ENCODE data around the gene HBZ. TPM values are rescaled to one million over a fixed set of nuclear protein-coding genes. Genes with fewer than 3 reads are reported as not detected.

Gene HBZ
- total RNA-seq, 1 donor from 2014 or later: 1.0 TPM

DNA sequence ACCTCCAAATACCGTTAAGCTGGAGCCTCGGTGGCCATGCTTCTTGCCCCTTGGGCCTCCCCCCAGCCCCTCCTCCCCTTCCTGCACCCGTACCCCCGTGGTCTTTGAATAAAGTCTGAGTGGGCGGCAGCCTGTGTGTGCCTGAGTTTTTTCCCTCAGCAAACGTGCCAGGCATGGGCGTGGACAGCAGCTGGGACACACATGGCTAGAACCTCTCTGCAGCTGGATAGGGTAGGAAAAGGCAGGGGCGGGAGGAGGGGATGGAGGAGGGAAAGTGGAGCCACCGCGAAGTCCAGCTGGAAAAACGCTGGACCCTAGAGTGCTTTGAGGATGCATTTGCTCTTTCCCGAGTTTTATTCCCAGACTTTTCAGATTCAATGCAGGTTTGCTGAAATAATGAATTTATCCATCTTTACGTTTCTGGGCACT, 25.0 kb downstream of the HBZ start:
- Histone ChIP-seq H3K27ac (ENCODE audit: low read depth, low read length) (no peak overlapping the region), H3K9ac (ENCODE audit: low read depth in 1 of 3, low read length in 3 of 3) (no peak overlapping the region), H3K4me1 (ENCODE audit: control insufficient read depth in 3 of 3, insufficient read depth in 3 of 3, low read length in 3 of 3) (peaks cover 8 to 11% (median 10%) of the 10 kb centered on the region in 3 donors), H3K9me3 (ENCODE audit: control insufficient read depth in 3 of 3, low read length in 3 of 3) (no peaks in the 10 kb centered on the region), H3K27me3 (ENCODE audit: control insufficient read depth in 3 of 3, insufficient read depth in 3 of 3, low read length in 3 of 3) (peaks cover 43 to 52% (median 49%) of the 10 kb centered on the region in 3 donors), H3K36me3 (ENCODE audit: control insufficient read depth in 3 of 3, insufficient read depth in 3 of 3, low read length in 3 of 3) (no peaks in the 10 kb centered on the region), H3K4me3 (ENCODE audit: low read length in 3 of 3) (no peak overlapping the region)

DNA sequence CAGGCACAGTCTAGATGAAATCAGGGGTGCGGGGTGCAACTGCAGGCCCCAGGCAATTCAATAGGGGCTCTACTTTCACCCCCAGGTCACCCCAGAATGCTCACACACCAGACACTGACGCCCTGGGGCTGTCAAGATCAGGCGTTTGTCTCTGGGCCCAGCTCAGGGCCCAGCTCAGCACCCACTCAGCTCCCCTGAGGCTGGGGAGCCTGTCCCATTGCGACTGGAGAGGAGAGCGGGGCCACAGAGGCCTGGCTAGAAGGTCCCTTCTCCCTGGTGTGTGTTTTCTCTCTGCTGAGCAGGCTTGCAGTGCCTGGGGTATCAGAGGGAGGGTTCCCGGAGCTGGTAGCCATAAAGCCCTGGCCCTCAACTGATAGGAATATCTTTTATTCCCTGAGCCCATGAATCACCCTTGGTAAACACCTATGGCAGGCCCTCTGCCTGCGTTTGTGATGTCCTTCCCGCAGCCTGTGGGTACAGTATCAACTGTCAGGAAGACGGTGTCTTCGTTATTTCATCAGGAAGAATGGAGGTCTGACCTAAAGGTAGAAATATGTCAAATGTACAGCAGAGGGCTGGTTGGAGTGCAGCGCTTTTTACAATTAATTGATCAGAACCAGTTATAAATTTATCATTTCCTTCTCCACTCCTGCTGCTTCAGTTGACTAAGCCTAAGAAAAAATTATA, 25.7 kb downstream of the HBZ start:
- Histone ChIP-seq H3K9ac (ENCODE audit: low read depth in 1 of 3, low read length in 3 of 3) (no peak overlapping the region), H3K27me3 (ENCODE audit: control insufficient read depth in 3 of 3, insufficient read depth in 3 of 3, low read length in 3 of 3) (peaks cover 43 to 52% (median 49%) of the 10 kb centered on the region in 3 donors), H3K27ac (ENCODE audit: low read depth, low read length) (no peak overlapping the region), H3K9me3 (ENCODE audit: control insufficient read depth in 3 of 3, low read length in 3 of 3) (no peaks in the 10 kb centered on the region), H3K4me1 (ENCODE audit: control insufficient read depth in 3 of 3, insufficient read depth in 3 of 3, low read length in 3 of 3) (peaks cover 8 to 11% (median 10%) of the 10 kb centered on the region in 3 donors), H3K36me3 (ENCODE audit: control insufficient read depth in 3 of 3, insufficient read depth in 3 of 3, low read length in 3 of 3) (no peaks in the 10 kb centered on the region), H3K4me3 (ENCODE audit: low read length in 3 of 3) (no peak overlapping the region)

DNA sequence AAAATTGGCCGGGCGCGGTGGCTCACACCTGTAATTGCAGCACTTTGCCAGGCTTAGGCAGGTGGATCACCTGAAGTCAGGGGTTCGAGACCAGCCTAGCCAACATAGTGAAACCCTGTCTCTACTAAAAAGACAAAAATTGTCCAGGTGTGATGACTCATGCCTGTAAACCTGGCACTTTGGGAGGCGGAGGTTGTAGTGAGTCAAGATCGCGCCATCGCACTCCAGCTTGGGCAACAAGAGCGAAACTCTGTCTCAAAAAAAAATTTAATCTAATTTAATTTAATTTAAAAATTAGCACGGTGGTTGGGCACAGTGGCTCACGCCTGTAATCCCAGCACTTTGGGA, 26.2 kb downstream of the HBZ start:
- peaks cover 43 to 49% (median 48%) of the 10 kb centered on the region in 3 donors for H3K27me3 ChIP-seq (ENCODE audit: control insufficient read depth in 3 of 3, insufficient read depth in 3 of 3, low read length in 3 of 3)
- H3K4me3 ChIP-seq (ENCODE audit: low read length in 3 of 3): no peak overlapping the region
- no peak overlapping the region for H3K27ac ChIP-seq (ENCODE audit: low read depth, low read length)
- H3K9ac ChIP-seq (ENCODE audit: low read depth in 1 of 3, low read length in 3 of 3): no peak overlapping the region
- no peaks in the 10 kb centered on the region for H3K36me3 ChIP-seq (ENCODE audit: control insufficient read depth in 3 of 3, insufficient read depth in 3 of 3, low read length in 3 of 3)
- no peaks in the 10 kb centered on the region for H3K9me3 ChIP-seq (ENCODE audit: control insufficient read depth in 3 of 3, low read length in 3 of 3)
- peaks cover 8 to 11% (median 10%) of the 10 kb centered on the region in 3 donors for H3K4me1 ChIP-seq (ENCODE audit: control insufficient read depth in 3 of 3, insufficient read depth in 3 of 3, low read length in 3 of 3)

DNA sequence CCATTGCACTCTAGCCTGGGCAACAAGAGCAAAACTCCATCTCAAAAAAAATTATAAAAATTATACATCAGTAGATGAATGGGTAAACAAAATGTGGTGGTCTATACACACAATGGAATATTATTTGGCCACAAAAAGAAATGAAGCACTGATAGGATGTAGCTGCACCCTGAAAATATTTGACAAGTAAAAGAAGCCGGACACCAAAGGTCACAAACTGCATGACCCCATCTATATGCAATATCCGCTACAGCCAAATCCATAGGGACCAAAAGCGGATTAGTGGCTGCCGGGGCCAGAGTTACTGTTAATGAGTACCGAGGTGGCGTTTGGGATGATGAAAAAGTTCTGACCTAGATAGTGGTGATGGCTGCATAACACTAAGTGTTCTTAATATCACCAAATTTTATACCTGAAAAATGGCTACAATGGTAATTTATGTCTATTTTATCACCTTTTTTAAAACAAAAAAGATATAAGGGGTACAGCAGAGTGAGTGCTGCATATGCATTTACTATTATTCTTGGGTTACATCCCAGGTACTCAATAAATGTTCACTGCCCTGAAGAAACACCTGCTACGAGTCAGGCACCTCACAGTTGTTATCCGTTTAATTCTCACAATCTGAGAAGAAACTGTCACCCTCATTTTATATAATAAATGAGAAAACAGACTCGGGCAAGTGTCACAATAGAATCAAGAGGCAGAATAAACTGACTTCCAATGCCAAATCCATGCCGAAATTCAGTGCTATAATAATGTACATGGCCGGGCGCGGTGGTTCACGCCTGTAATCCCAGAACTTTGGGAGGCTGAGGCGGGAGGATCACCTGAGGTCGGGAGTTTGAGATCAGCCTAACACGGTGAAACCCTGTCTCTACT, 27.0 kb downstream of the HBZ start:
- no peak overlapping the region for H3K9ac ChIP-seq (ENCODE audit: low read depth in 1 of 3, low read length in 3 of 3)
- peaks cover 8 to 11% (median 10%) of the 10 kb centered on the region in 3 donors for H3K4me1 ChIP-seq (ENCODE audit: control insufficient read depth in 3 of 3, insufficient read depth in 3 of 3, low read length in 3 of 3)
- H3K4me3 ChIP-seq (ENCODE audit: low read length in 3 of 3): no peak overlapping the region
- no peak overlapping the region for H3K27ac ChIP-seq (ENCODE audit: low read depth, low read length)
- H3K9me3 ChIP-seq (ENCODE audit: control insufficient read depth in 3 of 3, low read length in 3 of 3): no peaks in the 10 kb centered on the region
- no peaks in the 10 kb centered on the region for H3K36me3 ChIP-seq (ENCODE audit: control insufficient read depth in 3 of 3, insufficient read depth in 3 of 3, low read length in 3 of 3)
- peaks cover 43 to 48% (median 44%) of the 10 kb centered on the region in 3 donors for H3K27me3 ChIP-seq (ENCODE audit: control insufficient read depth in 3 of 3, insufficient read depth in 3 of 3, low read length in 3 of 3)

DNA sequence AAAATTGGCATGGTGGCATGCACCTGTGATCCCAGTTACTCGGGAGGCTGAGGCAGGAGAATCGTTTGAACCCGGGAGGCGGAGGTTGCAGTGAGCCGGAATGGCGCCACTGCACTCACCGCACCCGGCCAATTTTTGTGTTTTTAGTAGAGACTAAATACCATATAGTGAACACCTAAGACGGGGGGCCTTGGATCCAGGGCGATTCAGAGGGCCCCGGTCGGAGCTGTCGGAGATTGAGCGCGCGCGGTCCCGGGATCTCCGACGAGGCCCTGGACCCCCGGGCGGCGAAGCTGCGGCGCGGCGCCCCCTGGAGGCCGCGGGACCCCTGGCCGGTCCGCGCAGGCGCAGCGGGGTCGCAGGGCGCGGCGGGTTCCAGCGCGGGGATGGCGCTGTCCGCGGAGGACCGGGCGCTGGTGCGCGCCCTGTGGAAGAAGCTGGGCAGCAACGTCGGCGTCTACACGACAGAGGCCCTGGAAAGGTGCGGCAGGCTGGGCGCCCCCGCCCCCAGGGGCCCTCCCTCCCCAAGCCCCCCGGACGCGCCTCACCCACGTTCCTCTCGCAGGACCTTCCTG, 27.7 kb downstream of the HBZ start, which contains the start of gene HBQ1:
Gene HBQ1 (plus strand): TSS at position 359 of the 575 bp plus-strand sequence. CDS start 28 bp downstream, at position 387.
- H3K9me3 ChIP-seq (ENCODE audit: control insufficient read depth in 3 of 3, low read length in 3 of 3): no peaks in the 10 kb centered on the region
- peak within 1 kb of the TSS in 1 of 3 donors; percentile 45 for H3K9ac ChIP-seq (ENCODE audit: low read depth in 1 of 3, low read length in 3 of 3)
- H3K4me1 ChIP-seq (ENCODE audit: control insufficient read depth in 3 of 3, insufficient read depth in 3 of 3, low read length in 3 of 3): peaks cover 8 to 11% (median 10%) of the 10 kb centered on the region in 3 donors
- H3K27me3 ChIP-seq (ENCODE audit: control insufficient read depth in 3 of 3, insufficient read depth in 3 of 3, low read length in 3 of 3): peaks cover 38 to 41% (median 40%) of the 10 kb centered on the region in 3 donors
- peak within 1 kb of the TSS in 2 of 3 donors; percentile 32 to 52 for H3K4me3 ChIP-seq (ENCODE audit: low read length in 3 of 3)
- no peak within 1 kb of the TSS for H3K27ac ChIP-seq (ENCODE audit: low read depth, low read length)
- no peaks in the 10 kb centered on the region for H3K36me3 ChIP-seq (ENCODE audit: control insufficient read depth in 3 of 3, insufficient read depth in 3 of 3, low read length in 3 of 3)

DNA sequence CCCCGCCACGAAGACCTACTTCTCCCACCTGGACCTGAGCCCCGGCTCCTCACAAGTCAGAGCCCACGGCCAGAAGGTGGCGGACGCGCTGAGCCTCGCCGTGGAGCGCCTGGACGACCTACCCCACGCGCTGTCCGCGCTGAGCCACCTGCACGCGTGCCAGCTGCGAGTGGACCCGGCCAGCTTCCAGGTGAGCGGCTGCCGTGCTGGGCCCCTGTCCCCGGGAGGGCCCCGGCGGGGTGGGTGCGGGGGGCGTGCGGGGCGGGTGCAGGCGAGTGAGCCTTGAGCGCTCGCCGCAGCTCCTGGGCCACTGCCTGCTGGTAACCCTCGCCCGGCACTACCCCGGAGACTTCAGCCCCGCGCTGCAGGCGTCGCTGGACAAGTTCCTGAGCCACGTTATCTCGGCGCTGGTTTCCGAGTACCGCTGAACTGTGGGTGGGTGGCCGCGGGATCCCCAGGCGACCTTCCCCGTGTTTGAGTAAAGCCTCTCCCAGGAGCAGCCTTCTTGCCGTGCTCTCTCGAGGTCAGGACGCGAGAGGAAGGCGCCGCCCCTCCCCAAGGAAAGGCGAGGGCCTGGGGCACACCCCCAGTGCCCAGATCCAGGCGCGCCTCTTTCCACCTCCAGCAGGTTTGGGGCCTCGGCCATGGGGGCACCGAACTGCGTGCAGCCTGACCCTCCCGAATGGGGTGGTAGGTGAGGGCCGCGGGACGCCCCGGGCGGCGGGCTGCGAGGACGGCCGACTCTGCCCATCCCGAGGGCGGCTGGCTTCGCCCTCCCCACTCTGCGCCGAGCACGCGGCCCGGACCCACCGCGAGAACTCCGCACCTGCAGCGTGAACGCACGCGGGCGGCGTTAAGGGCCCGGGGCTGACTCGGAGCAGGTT, 28.5 kb downstream of the HBZ start:
- Histone ChIP-seq H3K4me3 (ENCODE audit: low read length in 3 of 3) (peak overlapping the region in 2 of 3 donors; percentile 32 to 52), H3K9me3 (ENCODE audit: control insufficient read depth in 3 of 3, low read length in 3 of 3) (no peaks in the 10 kb centered on the region), H3K27ac (ENCODE audit: low read depth, low read length) (no peak overlapping the region), H3K27me3 (ENCODE audit: control insufficient read depth in 3 of 3, insufficient read depth in 3 of 3, low read length in 3 of 3) (peaks cover 32 to 37% (median 35%) of the 10 kb centered on the region in 3 donors), H3K36me3 (ENCODE audit: control insufficient read depth in 3 of 3, insufficient read depth in 3 of 3, low read length in 3 of 3) (no peaks in the 10 kb centered on the region), H3K4me1 (ENCODE audit: control insufficient read depth in 3 of 3, insufficient read depth in 3 of 3, low read length in 3 of 3) (peaks cover 8 to 11% (median 10%) of the 10 kb centered on the region in 3 donors), H3K9ac (ENCODE audit: low read depth in 1 of 3, low read length in 3 of 3) (peak overlapping the region in 1 of 3 donors; percentile 45)

DNA sequence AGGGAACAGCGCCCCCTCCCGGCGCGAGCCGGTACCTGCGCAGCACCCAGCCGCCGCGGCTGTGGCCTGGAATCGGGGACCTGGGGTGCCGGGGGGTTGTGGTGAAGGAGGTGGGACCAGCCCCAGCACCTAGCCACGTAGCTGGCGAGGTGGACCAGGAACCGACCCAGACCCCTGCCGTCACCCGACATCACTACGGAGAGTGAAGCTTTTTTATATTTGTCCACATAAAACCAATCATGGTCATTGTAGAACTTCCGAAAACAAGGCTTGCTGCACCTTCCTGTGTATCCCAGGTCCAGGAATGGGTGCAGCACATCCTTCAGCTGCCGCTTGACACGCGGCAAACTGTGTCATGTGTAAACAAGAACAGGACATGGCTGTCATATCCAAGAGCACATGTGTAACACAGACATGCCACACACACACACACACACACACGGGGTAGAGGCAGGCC, 29.1 kb downstream of the HBZ start:
- Histone ChIP-seq H3K9me3 (ENCODE audit: control insufficient read depth in 3 of 3, low read length in 3 of 3) (no peaks in the 10 kb centered on the region), H3K4me3 (ENCODE audit: low read length in 3 of 3) (no peak overlapping the region)

DNA sequence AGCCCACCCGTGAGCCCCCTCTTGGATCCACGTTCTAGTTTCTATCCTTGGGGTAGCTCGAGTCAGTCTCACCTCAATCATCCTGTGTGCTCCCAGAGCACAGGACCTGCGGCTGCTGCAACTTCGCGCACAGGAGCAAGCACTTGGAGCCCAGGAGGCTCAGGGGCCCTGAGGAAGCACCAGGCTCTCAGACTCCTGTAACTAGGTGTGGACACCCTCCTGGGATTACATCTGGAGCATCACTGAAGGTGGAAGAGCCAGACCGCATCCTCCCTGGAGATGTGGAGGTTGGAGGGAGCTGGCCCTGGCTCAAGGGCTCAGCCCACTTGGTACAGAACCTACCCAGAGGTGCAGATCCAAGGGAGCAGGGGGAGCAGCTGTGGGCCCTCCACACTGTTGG, 30.6 kb downstream of the HBZ start:
- Histone ChIP-seq H3K4me1 (ENCODE audit: control insufficient read depth in 3 of 3, insufficient read depth in 3 of 3, low read length in 3 of 3) (peaks cover 8 to 11% (median 10%) of the 10 kb centered on the region in 3 donors), H3K36me3 (ENCODE audit: control insufficient read depth in 3 of 3, insufficient read depth in 3 of 3, low read length in 3 of 3) (peaks cover 4 to 8% (median 7%) of the 10 kb centered on the region in 3 donors)

More for the DNA sequence above, 29.1 kb downstream of the HBZ start:
- Histone ChIP-seq H3K9ac (ENCODE audit: low read depth in 1 of 3, low read length in 3 of 3) (peak overlapping the region in 1 of 3 donors; percentile 33), H3K4me1 (ENCODE audit: control insufficient read depth in 3 of 3, insufficient read depth in 3 of 3, low read length in 3 of 3) (peaks cover 8 to 11% (median 10%) of the 10 kb centered on the region in 3 donors), H3K36me3 (ENCODE audit: control insufficient read depth in 3 of 3, insufficient read depth in 3 of 3, low read length in 3 of 3) (no peaks in the 10 kb centered on the region), H3K27ac (ENCODE audit: low read depth, low read length) (no peak overlapping the region), H3K27me3 (ENCODE audit: control insufficient read depth in 3 of 3, insufficient read depth in 3 of 3, low read length in 3 of 3) (peaks cover 32 to 37% (median 35%) of the 10 kb centered on the region in 3 donors)

DNA sequence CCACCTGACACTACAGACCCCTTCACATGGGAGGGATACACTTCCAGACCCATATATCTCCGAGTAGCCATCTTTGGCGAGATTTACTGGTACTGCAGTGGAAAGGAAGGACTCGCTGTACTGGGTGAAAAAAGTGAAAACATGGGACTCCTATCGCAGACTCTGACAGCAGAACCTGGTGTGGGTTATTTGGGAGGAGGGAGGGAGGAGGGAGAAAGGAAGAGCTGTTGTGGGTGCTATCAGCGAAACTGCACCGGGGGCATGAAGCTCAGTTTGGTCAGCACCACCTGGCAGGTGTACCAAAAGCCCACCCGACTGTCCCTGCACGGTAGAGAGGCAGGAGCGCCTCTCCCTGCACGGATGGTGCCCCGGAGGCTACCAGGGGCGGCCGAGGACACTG, 32.8 kb downstream of the HBZ start:
- H3K9ac ChIP-seq (ENCODE audit: low read depth in 1 of 3, low read length in 3 of 3): no peak overlapping the region
- no peaks in the 10 kb centered on the region for H3K9me3 ChIP-seq (ENCODE audit: control insufficient read depth in 3 of 3, low read length in 3 of 3)
- peaks cover 20 to 28% (median 26%) of the 10 kb centered on the region in 3 donors for H3K36me3 ChIP-seq (ENCODE audit: control insufficient read depth in 3 of 3, insufficient read depth in 3 of 3, low read length in 3 of 3)
- H3K27me3 ChIP-seq (ENCODE audit: control insufficient read depth in 3 of 3, insufficient read depth in 3 of 3, low read length in 3 of 3): peaks cover 2 to 8% (median 6%) of the 10 kb centered on the region in 3 donors
- no peak overlapping the region for H3K4me3 ChIP-seq (ENCODE audit: low read length in 3 of 3)
- no peak overlapping the region for H3K27ac ChIP-seq (ENCODE audit: low read depth, low read length)
- H3K4me1 ChIP-seq (ENCODE audit: control insufficient read depth in 3 of 3, insufficient read depth in 3 of 3, low read length in 3 of 3): peaks cover 8 to 11% (median 10%) of the 10 kb centered on the region in 3 donors

More for the DNA sequence above, 30.6 kb downstream of the HBZ start:
- Histone ChIP-seq H3K4me3 (ENCODE audit: low read length in 3 of 3) (no peak overlapping the region), H3K9ac (ENCODE audit: low read depth in 1 of 3, low read length in 3 of 3) (no peak overlapping the region), H3K27ac (ENCODE audit: low read depth, low read length) (no peak overlapping the region), H3K27me3 (ENCODE audit: control insufficient read depth in 3 of 3, insufficient read depth in 3 of 3, low read length in 3 of 3) (peaks cover 21 to 29% (median 24%) of the 10 kb centered on the region in 3 donors), H3K9me3 (ENCODE audit: control insufficient read depth in 3 of 3, low read length in 3 of 3) (no peaks in the 10 kb centered on the region)

All from skeletal muscle tissue (tissue), 4 donors.